Measurements from ENCODE around the gene DLD.

The DLD gene

GRCh38 chr7:107946451-107946850 is 55.5 kb downstream of the DLD start:
- H3K4me1 ChIP-seq (ENCODE audit: insufficient read depth, low read length), result no peaks in the 10 kb centered on the region
- no peaks in the 10 kb centered on the region for H3K27me3 ChIP-seq (ENCODE audit: insufficient read depth, low read length, poor library complexity)
- no peak overlapping the region for H3K27ac ChIP-seq (ENCODE audit: low read length)
- no peaks in the 10 kb centered on the region for H3K79me2 ChIP-seq (ENCODE audit: insufficient read depth, low read length)
- DNase-seq (no peak), ATAC-seq (ENCODE audit: insufficient read depth, low read depth) (no peak)
- no peak overlapping the region for H3K4me2 ChIP-seq (ENCODE audit: insufficient read depth, low read length)
- no peaks in the 10 kb centered on the region for H4K20me1 ChIP-seq (ENCODE audit: insufficient read depth, low read length)
- no peaks in the 10 kb centered on the region for H3K9me3 ChIP-seq (ENCODE audit: insufficient read depth, low read length, severe bottlenecking)
- TF ChIP-seq, protein P1, sequence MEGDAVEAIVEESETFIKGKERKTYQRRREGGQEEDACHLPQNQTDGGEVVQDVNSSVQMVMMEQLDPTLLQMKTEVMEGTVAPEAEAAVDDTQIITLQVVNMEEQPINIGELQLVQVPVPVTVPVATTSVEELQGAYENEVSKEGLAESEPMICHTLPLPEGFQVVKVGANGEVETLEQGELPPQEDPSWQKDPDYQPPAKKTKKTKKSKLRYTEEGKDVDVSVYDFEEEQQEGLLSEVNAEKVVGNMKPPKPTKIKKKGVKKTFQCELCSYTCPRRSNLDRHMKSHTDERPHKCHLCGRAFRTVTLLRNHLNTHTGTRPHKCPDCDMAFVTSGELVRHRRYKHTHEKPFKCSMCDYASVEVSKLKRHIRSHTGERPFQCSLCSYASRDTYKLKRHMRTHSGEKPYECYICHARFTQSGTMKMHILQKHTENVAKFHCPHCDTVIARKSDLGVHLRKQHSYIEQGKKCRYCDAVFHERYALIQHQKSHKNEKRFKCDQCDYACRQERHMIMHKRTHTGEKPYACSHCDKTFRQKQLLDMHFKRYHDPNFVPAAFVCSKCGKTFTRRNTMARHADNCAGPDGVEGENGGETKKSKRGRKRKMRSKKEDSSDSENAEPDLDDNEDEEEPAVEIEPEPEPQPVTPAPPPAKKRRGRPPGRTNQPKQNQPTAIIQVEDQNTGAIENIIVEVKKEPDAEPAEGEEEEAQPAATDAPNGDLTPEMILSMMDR (IDR thresholded peaks at IDR 0.05; ENCODE audit: borderline replicate concordance, extremely low read depth, low read length, poor library complexity, severe bottlenecking), result no peak
- no peak for TF ChIP-seq EZH2 (IDR thresholded peaks at IDR 0.05; ENCODE audit: borderline replicate concordance, low read depth, low read length, severe bottlenecking)
- no peak overlapping the region for H2AFZ ChIP-seq (ENCODE audit: low read depth, low read length)
- no peak overlapping the region for H3K4me3 ChIP-seq (ENCODE audit: low read depth in 1 of 2, low read length in 2 of 2)
- no peak overlapping the region for H3K9ac ChIP-seq (ENCODE audit: low read depth, low read length)
- H3K36me3 ChIP-seq (ENCODE audit: insufficient read depth, low read length), result no peaks in the 10 kb centered on the region

DNA sequence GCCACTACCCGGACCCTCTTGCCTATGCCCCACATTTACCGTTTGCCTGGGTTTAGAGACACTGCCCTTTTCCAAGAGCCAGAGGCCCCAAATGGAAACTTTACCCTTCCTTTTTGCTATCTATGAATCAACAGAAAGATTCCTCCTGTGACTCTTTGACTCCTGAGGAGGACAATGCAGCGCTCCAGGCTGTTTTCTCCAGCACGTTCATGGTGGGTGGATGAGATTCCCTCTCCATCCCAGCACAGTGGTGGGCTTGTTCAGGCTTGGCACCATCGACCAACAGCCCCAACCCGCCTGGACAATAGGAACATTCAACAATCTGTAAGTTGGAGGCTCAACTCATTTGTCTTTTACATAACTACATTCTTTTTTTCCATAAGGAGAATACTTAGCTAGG is 55.9 kb downstream of the DLD start:
- DNase-seq, result no peak
- Histone ChIP-seq H3K79me2 (ENCODE audit: insufficient read depth, low read length) (no peaks in the 10 kb centered on the region), H3K9ac (ENCODE audit: low read depth, low read length) (no peak overlapping the region), H3K9me3 (ENCODE audit: insufficient read depth, low read length, severe bottlenecking) (no peaks in the 10 kb centered on the region), H3K4me1 (ENCODE audit: insufficient read depth, low read length) (no peaks in the 10 kb centered on the region), H3K36me3 (ENCODE audit: insufficient read depth, low read length) (no peaks in the 10 kb centered on the region), H4K20me1 (ENCODE audit: insufficient read depth, low read length) (no peaks in the 10 kb centered on the region), H2AFZ (ENCODE audit: low read depth, low read length) (no peak overlapping the region), H3K4me2 (ENCODE audit: insufficient read depth, low read length) (no peak overlapping the region), H3K4me3 (ENCODE audit: low read depth in 1 of 2, low read length in 2 of 2) (no peak overlapping the region), H3K27ac (ENCODE audit: low read length) (no peak overlapping the region), H3K27me3 (ENCODE audit: insufficient read depth, low read length, poor library complexity) (peaks cover 2% of the 10 kb centered on the region)
- no peak for ATAC-seq (ENCODE audit: insufficient read depth, low read depth)
- TF ChIP-seq, protein P1 (IDR thresholded peaks at IDR 0.05; ENCODE audit: borderline replicate concordance, extremely low read depth, low read length, poor library complexity, severe bottlenecking), result no peak
- no peak for TF ChIP-seq EZH2 (IDR thresholded peaks at IDR 0.05; ENCODE audit: borderline replicate concordance, low read depth, low read length, severe bottlenecking)

GRCh38 chr7:107948645-107949442 is 57.9 kb downstream of the DLD start:
- Histone ChIP-seq H3K4me2 (ENCODE audit: insufficient read depth, low read length) (no peak overlapping the region), H3K27me3 (ENCODE audit: insufficient read depth, low read length, poor library complexity) (peaks cover 5% of the 10 kb centered on the region), H3K9ac (ENCODE audit: low read depth, low read length) (no peak overlapping the region), H2AFZ (ENCODE audit: low read depth, low read length) (no peak overlapping the region), H3K9me3 (ENCODE audit: insufficient read depth, low read length, severe bottlenecking) (no peaks in the 10 kb centered on the region), H4K20me1 (ENCODE audit: insufficient read depth, low read length) (no peaks in the 10 kb centered on the region), H3K36me3 (ENCODE audit: insufficient read depth, low read length) (no peaks in the 10 kb centered on the region), H3K79me2 (ENCODE audit: insufficient read depth, low read length) (no peaks in the 10 kb centered on the region), H3K4me3 (ENCODE audit: low read depth in 1 of 2, low read length in 2 of 2) (no peak overlapping the region), H3K27ac (ENCODE audit: low read length) (no peak overlapping the region), H3K4me1 (ENCODE audit: insufficient read depth, low read length) (no peaks in the 10 kb centered on the region)
- DNase-seq, result no peak
- no peak for TF ChIP-seq EZH2 (IDR thresholded peaks at IDR 0.05; ENCODE audit: borderline replicate concordance, low read depth, low read length, severe bottlenecking)
- TF ChIP-seq, protein P1 (IDR thresholded peaks at IDR 0.05; ENCODE audit: borderline replicate concordance, extremely low read depth, low read length, poor library complexity, severe bottlenecking), result no peak
- no peak for ATAC-seq (ENCODE audit: insufficient read depth, low read depth)

All from DND-41 (cell line).